IPS DF 4.7 (cell line): ENCODE data around the gene CDK14.

Experiments used
- DNase-seq: peaks from one replicate; pipeline ENCODE4 v3.0.0-alpha.2; 2013; ENCODE audit warnings: low spot score; ENCODE audit errors: extremely low read depth

Gene CDK14

GRCh38 chr7:90945104-90945787 is 349.1 kb downstream of the CDK14 start:
- no peak for DNase-seq

GRCh38 chr7:90946730-90947501 is 350.8 kb downstream of the CDK14 start:
- no peak for DNase-seq

GRCh38 chr7:90948085-90948484 is 352.0 kb downstream of the CDK14 start:
- DNase-seq, result no peak

GRCh38 chr7:90951229-90951628 is 355.1 kb downstream of the CDK14 start:
- no peak for DNase-seq

GRCh38 chr7:90951986-90952954 is 356.1 kb downstream of the CDK14 start:
- peak; percentile 22 for DNase-seq

- DNase-seq, result no peak
Measured at GRCh38 chr7:90955641-90956207, 359.6 kb downstream of the CDK14 start.

- DNase-seq, result no peak
Measured at GRCh38 chr7:90957883-90958282, 361.8 kb downstream of the CDK14 start.

- DNase-seq, result no peak
Measured at GRCh38 chr7:90958647-90959046, 362.5 kb downstream of the CDK14 start.

- no peak for DNase-seq
Measured at GRCh38 chr7:90961037-90961725, 365.1 kb downstream of the CDK14 start.

- no peak for DNase-seq
Measured at GRCh38 chr7:90965211-90965610, 369.1 kb downstream of the CDK14 start.

- DNase-seq, result no peak
Measured at GRCh38 chr7:90966346-90966745, 370.2 kb downstream of the CDK14 start.

GRCh38 chr7:90968871-90969270 is 372.8 kb downstream of the CDK14 start:
- no peak for DNase-seq

GRCh38 chr7:90972906-90973550 is 376.9 kb downstream of the CDK14 start:
- DNase-seq, result no peak

GRCh38 chr7:90977056-90977455 is 380.9 kb downstream of the CDK14 start:
- no peak for DNase-seq

- DNase-seq, result no peak
Measured at GRCh38 chr7:90980545-90980944, 384.4 kb downstream of the CDK14 start.

GRCh38 chr7:90982228-90982627 is 386.1 kb downstream of the CDK14 start:
- DNase-seq, result no peak

GRCh38 chr7:90984692-90985091 is 388.6 kb downstream of the CDK14 start:
- DNase-seq, result no peak

GRCh38 chr7:90988516-90988915 is 392.4 kb downstream of the CDK14 start:
- no peak for DNase-seq

GRCh38 chr7:90988996-90989765 is 393.1 kb downstream of the CDK14 start:
- DNase-seq, result no peak

- DNase-seq, result no peak
Measured at GRCh38 chr7:90994121-90994520, 398.0 kb downstream of the CDK14 start.
